WERI-Rb-1 (cell line): ENCODE results near the gene PSMB10.
"Not testable (repeated sequence)": the region's sequence is repeated elsewhere in the genome, so short reads cannot be mapped to it uniquely, and the experiment has no call there.

Experiments
- DNase-seq: peaks from one replicate; pipeline ENCODE4 v3.0.0-alpha.2; 2020
- H3K27ac ChIP-seq: fragments of 250-450 bp; sonication (Bioruptor Pico); 2 replicates; pipeline ENCODE4 v1.5.1; 2020; ENCODE audit warnings: mild to moderate bottlenecking, moderate library complexity
- H3K27me3 ChIP-seq: fragments of 250-450 bp; sonication (Bioruptor Pico); 2 replicates; pipeline ENCODE4 v1.5.1; 2021; ENCODE audit warnings: mild to moderate bottlenecking, low read depth, moderate library complexity; ENCODE audit not compliant: insufficient read depth, severe bottlenecking
- H3K36me3 ChIP-seq: fragments of 250-450 bp; sonication (Bioruptor Pico); 2 replicates; pipeline ENCODE4 v1.5.1; 2020; ENCODE audit warnings: mild to moderate bottlenecking, moderate library complexity
- H3K4me3 ChIP-seq: 2 replicates; pipeline ENCODE4 v1.5.1; 2011; ENCODE audit warnings: low read depth, mild to moderate bottlenecking, control low read depth, low read length
- H3K9me3 ChIP-seq: fragments of 250-450 bp; sonication (Bioruptor Pico); 2 replicates; pipeline ENCODE4 v1.5.1; 2021; ENCODE audit warnings: mild to moderate bottlenecking, moderate library complexity; ENCODE audit not compliant: severe bottlenecking
- TF ChIP-seq, protein P1 (sequence below): IDR thresholded peaks from 2 replicates; pipeline ENCODE4 v1.5.1; 2011; ENCODE audit warnings: low read depth, mild to moderate bottlenecking, control low read depth, inconsistent platforms, low read length

PSMB10 gene

DNA sequence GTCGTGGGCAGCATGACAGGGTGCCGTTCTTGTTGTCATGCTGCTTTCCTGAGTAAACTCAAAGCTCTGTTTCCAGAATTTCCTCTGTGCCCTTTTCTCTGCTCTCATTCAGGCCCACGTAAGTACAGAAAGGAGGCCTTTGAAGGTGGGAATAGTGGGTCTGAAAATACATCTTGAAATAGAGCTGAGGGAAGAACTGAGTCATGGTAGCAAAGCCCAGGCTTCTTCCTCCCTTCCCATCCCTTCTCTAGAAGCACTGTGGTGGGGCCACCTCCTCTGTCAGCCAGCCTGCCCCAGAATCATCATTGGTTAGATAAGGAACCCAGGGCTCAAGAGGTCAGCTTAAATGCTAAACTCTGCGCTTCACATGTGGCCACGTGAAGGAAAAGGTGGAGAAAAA is 14.4 kb downstream of the PSMB10 start:
- TF ChIP-seq, protein P1, sequence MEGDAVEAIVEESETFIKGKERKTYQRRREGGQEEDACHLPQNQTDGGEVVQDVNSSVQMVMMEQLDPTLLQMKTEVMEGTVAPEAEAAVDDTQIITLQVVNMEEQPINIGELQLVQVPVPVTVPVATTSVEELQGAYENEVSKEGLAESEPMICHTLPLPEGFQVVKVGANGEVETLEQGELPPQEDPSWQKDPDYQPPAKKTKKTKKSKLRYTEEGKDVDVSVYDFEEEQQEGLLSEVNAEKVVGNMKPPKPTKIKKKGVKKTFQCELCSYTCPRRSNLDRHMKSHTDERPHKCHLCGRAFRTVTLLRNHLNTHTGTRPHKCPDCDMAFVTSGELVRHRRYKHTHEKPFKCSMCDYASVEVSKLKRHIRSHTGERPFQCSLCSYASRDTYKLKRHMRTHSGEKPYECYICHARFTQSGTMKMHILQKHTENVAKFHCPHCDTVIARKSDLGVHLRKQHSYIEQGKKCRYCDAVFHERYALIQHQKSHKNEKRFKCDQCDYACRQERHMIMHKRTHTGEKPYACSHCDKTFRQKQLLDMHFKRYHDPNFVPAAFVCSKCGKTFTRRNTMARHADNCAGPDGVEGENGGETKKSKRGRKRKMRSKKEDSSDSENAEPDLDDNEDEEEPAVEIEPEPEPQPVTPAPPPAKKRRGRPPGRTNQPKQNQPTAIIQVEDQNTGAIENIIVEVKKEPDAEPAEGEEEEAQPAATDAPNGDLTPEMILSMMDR, result no peak
- no peak for DNase-seq
- H3K27ac ChIP-seq, result no peak overlapping the region
- H3K27me3 ChIP-seq, result no peaks in the 10 kb centered on the region
- H3K9me3 ChIP-seq, result no peaks in the 10 kb centered on the region
- no peak overlapping the region for H3K4me3 ChIP-seq
- H3K36me3 ChIP-seq, result peaks cover 3% of the 10 kb centered on the region; the same call in 1 of the 2 replicates

- TF ChIP-seq, protein P1, result peak; percentile 60
- DNase-seq, result no peak
- no peaks in the 10 kb centered on the region for H3K27me3 ChIP-seq
- no peak overlapping the region for H3K27ac ChIP-seq
- peaks cover 3% of the 10 kb centered on the region; the same call in 1 of the 2 replicates for H3K36me3 ChIP-seq
- no peaks in the 10 kb centered on the region for H3K9me3 ChIP-seq
- no peak overlapping the region for H3K4me3 ChIP-seq
Measured at GRCh38 chr16:67919622-67920221, 16.9 kb downstream of the PSMB10 start.

DNA sequence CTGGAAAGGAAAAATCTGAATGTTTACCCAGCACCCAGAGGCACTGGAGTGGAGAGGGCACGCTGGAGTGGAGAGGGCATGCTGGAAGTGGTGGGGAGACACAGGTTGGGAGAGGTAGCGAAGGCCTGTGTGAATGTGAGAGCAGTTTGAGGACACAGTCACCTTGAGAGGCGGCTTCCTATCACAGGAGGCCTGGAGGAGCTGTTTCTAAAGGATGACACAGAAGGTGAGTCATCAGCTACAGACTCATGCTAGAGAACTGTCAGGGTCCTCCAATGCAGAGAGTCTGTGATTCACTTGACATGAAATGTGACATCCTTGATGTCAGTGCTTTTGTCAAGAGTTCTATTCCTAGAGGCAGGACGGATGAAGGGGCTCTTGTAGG is 18.8 kb downstream of the PSMB10 start:
- TF ChIP-seq, protein P1, result no peak
- H3K4me3 ChIP-seq, result no peak overlapping the region
- peaks cover 3% of the 10 kb centered on the region; the same call in 1 of the 2 replicates for H3K36me3 ChIP-seq
- DNase-seq, result no peak
- no peak overlapping the region for H3K27ac ChIP-seq
- no peaks in the 10 kb centered on the region for H3K9me3 ChIP-seq
- H3K27me3 ChIP-seq, result no peaks in the 10 kb centered on the region

DNA sequence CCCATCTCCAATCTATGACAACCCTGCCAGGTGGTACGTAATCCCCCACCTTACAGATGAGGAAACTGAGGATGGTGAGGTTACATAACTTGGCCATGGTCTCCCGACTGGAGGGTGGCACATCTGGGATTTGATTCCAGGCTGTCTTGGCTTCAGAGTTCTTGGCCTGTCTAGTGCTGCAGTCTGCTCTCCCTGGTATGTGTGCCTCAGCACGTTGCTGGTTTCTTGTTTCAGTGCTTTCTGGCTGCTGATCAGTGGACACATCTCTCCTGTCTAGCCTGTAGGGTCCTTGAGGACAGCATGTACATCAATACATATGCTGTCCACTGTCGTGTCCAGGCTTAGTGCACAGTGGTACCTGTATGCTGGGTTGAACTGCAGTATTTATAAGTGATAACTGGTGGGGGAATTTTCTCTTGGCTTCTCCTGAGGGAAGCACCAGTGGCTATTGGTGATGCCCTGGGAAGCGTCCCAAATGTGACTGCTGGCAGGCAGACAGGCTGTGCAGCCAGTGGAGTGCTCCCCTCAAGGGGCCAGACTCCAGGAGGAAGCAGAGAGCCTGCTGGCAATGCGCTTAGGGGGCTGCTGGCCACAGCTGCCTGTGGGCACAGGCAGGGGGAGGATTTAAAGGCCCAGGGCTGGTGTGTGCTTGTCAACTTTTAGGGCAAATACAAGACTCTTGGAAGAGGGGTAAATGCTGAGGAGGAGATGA is 19.4 kb downstream of the PSMB10 start:
- Histone ChIP-seq H3K27me3 (no peaks in the 10 kb centered on the region), H3K9me3 (no peaks in the 10 kb centered on the region), H3K36me3 (peaks cover 3% of the 10 kb centered on the region; the same call in 1 of the 2 replicates), H3K27ac (no peak overlapping the region), H3K4me3 (no peak overlapping the region)
- DNase-seq, result no peak
- TF ChIP-seq, protein P1, result no peak

GRCh38 chr16:67915831-67916723 is 20.6 kb downstream of the PSMB10 start:
- no peak overlapping the region for H3K4me3 ChIP-seq

DNA sequence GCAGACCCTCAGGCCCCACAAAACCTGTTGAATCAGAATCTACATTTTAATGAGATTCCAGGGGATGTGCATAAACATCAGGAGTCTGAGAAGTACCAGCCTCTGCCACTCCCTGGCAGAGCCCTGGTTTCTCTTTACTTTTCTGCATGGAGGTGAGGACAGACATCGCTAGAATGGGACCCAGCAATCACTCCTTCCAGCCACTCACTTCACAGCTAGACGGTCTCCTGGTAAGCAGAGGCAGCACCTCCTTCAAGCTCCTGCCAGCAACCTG is 21.2 kb downstream of the PSMB10 start:
- H3K27me3 ChIP-seq, H3K9me3 ChIP-seq, H3K27ac ChIP-seq, DNase-seq, H3K4me3 ChIP-seq, H3K36me3 ChIP-seq: not testable (repeated sequence)

More at GRCh38 chr16:67915831-67916723, 20.6 kb downstream of the PSMB10 start:
- TF ChIP-seq, protein P1, result no peak
- H3K27ac ChIP-seq, result no peak overlapping the region
- peaks cover 4% of the 10 kb centered on the region for H3K36me3 ChIP-seq
- no peaks in the 10 kb centered on the region for H3K9me3 ChIP-seq
- H3K27me3 ChIP-seq, result no peaks in the 10 kb centered on the region
- no peak for DNase-seq
